ENCODE data around the gene RETREG2.

DNA sequence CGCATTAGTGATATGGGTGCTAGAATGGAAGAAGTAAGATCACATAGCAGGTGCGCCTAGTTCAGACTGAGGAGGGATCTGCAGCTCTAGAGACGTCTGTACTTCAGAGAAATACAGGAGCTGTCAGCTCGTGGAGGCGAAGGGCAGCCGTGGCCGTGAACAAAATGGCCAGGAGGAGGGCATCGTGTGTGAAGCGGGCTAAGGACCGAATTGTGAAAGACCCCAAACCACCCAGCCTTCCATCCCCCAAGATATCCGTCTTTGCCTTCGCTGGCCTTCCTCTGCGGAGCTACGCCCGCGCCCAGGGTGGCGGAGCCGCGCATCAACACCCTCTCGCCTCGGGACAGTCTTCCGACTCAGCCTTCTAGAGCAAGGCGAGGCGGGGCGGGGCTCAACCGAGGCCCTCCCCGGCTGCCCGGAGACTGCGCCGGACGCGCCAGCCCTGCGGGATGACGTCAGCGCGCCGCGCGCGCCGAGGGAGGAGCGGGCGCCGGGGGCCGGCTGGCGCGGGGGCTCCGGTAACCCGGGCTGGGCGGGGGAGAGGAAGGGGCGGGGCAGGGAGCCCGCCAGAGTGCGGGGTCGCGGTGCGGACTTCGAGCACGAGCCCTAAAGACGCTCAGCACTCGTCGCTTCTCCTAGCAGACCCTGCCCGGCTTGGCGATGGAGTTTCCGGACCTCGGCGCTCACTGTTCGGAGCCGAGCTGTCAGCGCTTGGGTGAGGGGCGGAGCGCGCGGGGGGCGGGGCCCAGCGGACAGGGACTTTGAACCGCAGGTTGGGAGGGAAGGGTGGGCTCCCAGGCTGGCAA is 28.5 kb downstream of the RETREG2 start, which contains the start of gene ZFAND2B:
- TF ChIP-seq, protein P1, sequence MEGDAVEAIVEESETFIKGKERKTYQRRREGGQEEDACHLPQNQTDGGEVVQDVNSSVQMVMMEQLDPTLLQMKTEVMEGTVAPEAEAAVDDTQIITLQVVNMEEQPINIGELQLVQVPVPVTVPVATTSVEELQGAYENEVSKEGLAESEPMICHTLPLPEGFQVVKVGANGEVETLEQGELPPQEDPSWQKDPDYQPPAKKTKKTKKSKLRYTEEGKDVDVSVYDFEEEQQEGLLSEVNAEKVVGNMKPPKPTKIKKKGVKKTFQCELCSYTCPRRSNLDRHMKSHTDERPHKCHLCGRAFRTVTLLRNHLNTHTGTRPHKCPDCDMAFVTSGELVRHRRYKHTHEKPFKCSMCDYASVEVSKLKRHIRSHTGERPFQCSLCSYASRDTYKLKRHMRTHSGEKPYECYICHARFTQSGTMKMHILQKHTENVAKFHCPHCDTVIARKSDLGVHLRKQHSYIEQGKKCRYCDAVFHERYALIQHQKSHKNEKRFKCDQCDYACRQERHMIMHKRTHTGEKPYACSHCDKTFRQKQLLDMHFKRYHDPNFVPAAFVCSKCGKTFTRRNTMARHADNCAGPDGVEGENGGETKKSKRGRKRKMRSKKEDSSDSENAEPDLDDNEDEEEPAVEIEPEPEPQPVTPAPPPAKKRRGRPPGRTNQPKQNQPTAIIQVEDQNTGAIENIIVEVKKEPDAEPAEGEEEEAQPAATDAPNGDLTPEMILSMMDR (IDR thresholded peaks at IDR 0.05): no peak
- no peak for TF ChIP-seq ZFX (IDR thresholded peaks at IDR 0.05; ENCODE audit: borderline replicate concordance)
